Measurements from ENCODE around the gene MVB12B. TPM values are rescaled to one million over a fixed set of nuclear protein-coding genes. Genes with fewer than 3 reads are reported as not detected.

MVB12B gene
- total and polyA plus RNA-seq, 2 donors (not counting 1 experiment from before 2014, with no cell fraction given) = 2.5 to 2.6 TPM

GRCh38 chr9:126410229-126410628 lies 83.6 kb downstream of the MVB12B start:
- H3K9me3 ChIP-seq (ENCODE audit: control insufficient read depth, insufficient read depth, low read depth, low read length) = no peaks in the 10 kb centered on the region
- no peaks in the 10 kb centered on the region for H3K4me1 ChIP-seq (ENCODE audit: control insufficient read depth, extremely low read depth, insufficient read depth, low read length)

GRCh38 chr9:126411225-126411947 lies 84.8 kb downstream of the MVB12B start:
- Histone ChIP-seq H3K27me3 (ENCODE audit: control insufficient read depth, insufficient read depth, low read length) (no peaks in the 10 kb centered on the region), H3K36me3 (ENCODE audit: control insufficient read depth, insufficient read depth, low read length) (no peaks in the 10 kb centered on the region), H3K79me2 (ENCODE audit: control insufficient read depth, insufficient read depth, low read length) (no peaks in the 10 kb centered on the region), H3K4me3 (replicated peaks in 1 of 4; ENCODE audit: control extremely low read depth in 1 of 4, insufficient read depth in 1 of 4, low read depth in 3 of 4, low read length in 4 of 4) (no peak overlapping the region), H3K4me2 (ENCODE audit: extremely low read depth, insufficient read depth, low read length) (no peak overlapping the region), H3K9ac (ENCODE audit: insufficient read depth, low read length) (no peak overlapping the region), H4K20me1 (ENCODE audit: control insufficient read depth, extremely low read depth, insufficient read depth, low read length) (no peaks in the 10 kb centered on the region), H3K27ac (ENCODE audit: insufficient read depth, low read length) (no peak overlapping the region), H2AFZ (ENCODE audit: low read length) (no peak overlapping the region), H3K9me3 (ENCODE audit: control insufficient read depth, insufficient read depth, low read depth, low read length) (no peaks in the 10 kb centered on the region), H3K4me1 (ENCODE audit: control insufficient read depth, extremely low read depth, insufficient read depth, low read length) (no peaks in the 10 kb centered on the region)
- DNase-seq (ENCODE audit: low read depth in 2 of 2) = peak in 1 of 2 donors; percentile 66
- no peak for TF ChIP-seq CTCF (conservative IDR thresholded peaks at IDR 0.05 in 1 of 2, IDR thresholded peaks at IDR 0.05 in 1 of 2; ENCODE audit: low read depth in 1 of 2, low read length in 2 of 2)

More at GRCh38 chr9:126410229-126410628, 83.6 kb downstream of the MVB12B start:
- no peak overlapping the region for H3K4me2 ChIP-seq (ENCODE audit: extremely low read depth, insufficient read depth, low read length)
- no peak for DNase-seq (ENCODE audit: low read depth in 2 of 2)
- TF ChIP-seq EZH2 (IDR thresholded peaks at IDR 0.05; ENCODE audit: low read length, missing control alignments) (no peak), CTCF (conservative IDR thresholded peaks at IDR 0.05 in 1 of 2, IDR thresholded peaks at IDR 0.05 in 1 of 2; ENCODE audit: low read depth in 1 of 2, low read length in 2 of 2) (no peak)
- no peaks in the 10 kb centered on the region for H4K20me1 ChIP-seq (ENCODE audit: control insufficient read depth, extremely low read depth, insufficient read depth, low read length)
- H2AFZ ChIP-seq (ENCODE audit: low read length) = no peak overlapping the region
- H3K27me3 ChIP-seq (ENCODE audit: control insufficient read depth, insufficient read depth, low read length) = no peaks in the 10 kb centered on the region
- H3K27ac ChIP-seq (ENCODE audit: insufficient read depth, low read length) = no peak overlapping the region
- no peaks in the 10 kb centered on the region for H3K79me2 ChIP-seq (ENCODE audit: control insufficient read depth, insufficient read depth, low read length)
- no peak overlapping the region for H3K9ac ChIP-seq (ENCODE audit: insufficient read depth, low read length)
- no peaks in the 10 kb centered on the region for H3K36me3 ChIP-seq (ENCODE audit: control insufficient read depth, insufficient read depth, low read length)
- H3K4me3 ChIP-seq (replicated peaks in 1 of 4; ENCODE audit: control extremely low read depth in 1 of 4, insufficient read depth in 1 of 4, low read depth in 3 of 4, low read length in 4 of 4) = no peak overlapping the region

- no peaks in the 10 kb centered on the region for H3K4me1 ChIP-seq (ENCODE audit: control insufficient read depth, extremely low read depth, insufficient read depth, low read length)
- no peak overlapping the region for H3K27ac ChIP-seq (ENCODE audit: insufficient read depth, low read length)
- no peak overlapping the region for H2AFZ ChIP-seq (ENCODE audit: low read length)
- no peak for DNase-seq (ENCODE audit: low read depth in 2 of 2)
- no peaks in the 10 kb centered on the region for H3K9me3 ChIP-seq (ENCODE audit: control insufficient read depth, insufficient read depth, low read depth, low read length)
- H3K27me3 ChIP-seq (ENCODE audit: control insufficient read depth, insufficient read depth, low read length) = no peaks in the 10 kb centered on the region
- H3K4me3 ChIP-seq (replicated peaks in 1 of 4; ENCODE audit: control extremely low read depth in 1 of 4, insufficient read depth in 1 of 4, low read depth in 3 of 4, low read length in 4 of 4) = no peak overlapping the region
- H4K20me1 ChIP-seq (ENCODE audit: control insufficient read depth, extremely low read depth, insufficient read depth, low read length) = no peaks in the 10 kb centered on the region
- no peak overlapping the region for H3K9ac ChIP-seq (ENCODE audit: insufficient read depth, low read length)
- H3K4me2 ChIP-seq (ENCODE audit: extremely low read depth, insufficient read depth, low read length) = no peak overlapping the region
- H3K79me2 ChIP-seq (ENCODE audit: control insufficient read depth, insufficient read depth, low read length) = no peaks in the 10 kb centered on the region
- no peaks in the 10 kb centered on the region for H3K36me3 ChIP-seq (ENCODE audit: control insufficient read depth, insufficient read depth, low read length)
- TF ChIP-seq CTCF (conservative IDR thresholded peaks at IDR 0.05 in 1 of 2, IDR thresholded peaks at IDR 0.05 in 1 of 2; ENCODE audit: low read depth in 1 of 2, low read length in 2 of 2) = no peak
- TF ChIP-seq EZH2 (IDR thresholded peaks at IDR 0.05; ENCODE audit: low read length, missing control alignments) = no peak
These were observed 85.3 kb downstream of the MVB12B start for GRCh38 chr9:126411948-126412284.

All from fibroblast of lung (primary cell).